Epithelial cell of proximal tubule (primary cell): ENCODE results near the gene ZNF497. TPM values are rescaled to one million over a fixed set of nuclear protein-coding genes. Genes with fewer than 3 reads are reported as not detected.

ENCODE experiments used
- DNase-seq: peaks from one replicate; pipeline ENCODE4 v3.0.0-alpha.2; 2011; ENCODE audit warnings: low read depth
- H3K4me3 ChIP-seq: 2 replicates; pipeline ENCODE4 v1.5.1; 2011; ENCODE audit warnings: low read depth, mild to moderate bottlenecking, low read length
- CTCF ChIP-seq: conservative IDR thresholded peaks from 2 replicates; pipeline ENCODE4 v1.5.1; 2012; ENCODE audit warnings: low read depth, mild to moderate bottlenecking, low read length
- total RNA-seq: library from RNA; depleted of rRNA; stranded (reverse); fragments of >200 nt; gene quantifications from 2 replicates; pipeline ENCODE4 v1.2.3, GENCODE V29; 2015

The ZNF497 gene
- total RNA-seq, 1 donor from 2014 or later: 0.06 TPM

GRCh38 chr19:58397533-58398037, 35.0 kb upstream of the ZNF497 start:
- no peak overlapping the region for H3K4me3 ChIP-seq
- no peak for DNase-seq
- no peak for TF ChIP-seq CTCF

- no peak overlapping the region for H3K4me3 ChIP-seq
- TF ChIP-seq CTCF: no peak
- no peak for DNase-seq
Observed at GRCh38 chr19:58396691-58397532, 34.4 kb upstream of the ZNF497 start.

- H3K4me3 ChIP-seq: no peak overlapping the region
- no peak for DNase-seq
- no peak for TF ChIP-seq CTCF
Observed at GRCh38 chr19:58395979-58396627, 33.6 kb upstream of the ZNF497 start.

GRCh38 chr19:58395220-58395978, 32.8 kb upstream of the ZNF497 start, which contains the start of gene RNF225:
RNF225 (plus strand) TSS chr19:58395656; CDS start chr19:58396090, 434 bp downstream.
- H3K4me3 ChIP-seq: no peak within 1 kb of the TSS
- DNase-seq: no peak
- TF ChIP-seq CTCF: no peak

- no peak for DNase-seq
- H3K4me3 ChIP-seq: no peak overlapping the region
- no peak for TF ChIP-seq CTCF
Observed at GRCh38 chr19:58394821-58395219, 32.3 kb upstream of the ZNF497 start.

- no peak for TF ChIP-seq CTCF
- no peak for DNase-seq
- H3K4me3 ChIP-seq: no peak overlapping the region
Observed at GRCh38 chr19:58393725-58394033, 31.1 kb upstream of the ZNF497 start.
